Heart right ventricle (tissue), 16 donors: ENCODE data around the gene HDAC1. TPM values are rescaled to one million over a fixed set of nuclear protein-coding genes. Genes with fewer than 3 reads are reported as not detected.

ENCODE experiments used
- ATAC-seq, 8 donors: fragments of 200-7000 bp; cut with Tn5 transposase; one replicate each; pipeline ENCODE4 v1.9.1; 2020; ENCODE audit warnings: mild to moderate bottlenecking in 8 of 8, moderate library complexity in 8 of 8, moderate number of reproducible peaks in 1 of 8
- DNase-seq, 2 donors: peaks; one replicate each; pipeline ENCODE4 v3.0.0-alpha.2; 2020
- H3K27ac ChIP-seq, 10 donors: fragments of 200-600 bp; sonication (generic) in 2 of 10; one replicate each; pipeline versions ENCODE4 v1.5.0 to v1.8.0; 2020 to 2022; ENCODE audit warnings: mild to moderate bottlenecking in 3 of 10
- H3K27me3 ChIP-seq, 7 donors: fragments of 200-600 bp; one replicate each; pipeline ENCODE4 v1.8.0; 2021 to 2022; ENCODE audit warnings: mild to moderate bottlenecking in 2 of 7
- H3K36me3 ChIP-seq, 9 donors: fragments of 200-600 bp; sonication (generic) in 1 of 9; one replicate each; pipeline versions ENCODE4 v1.5.0 to v1.8.0; 2020 to 2022; ENCODE audit warnings: mild to moderate bottlenecking in 2 of 9
- H3K4me1 ChIP-seq, 9 donors: fragments of 200-600 bp; sonication (generic) in 1 of 9; one replicate each; pipeline versions ENCODE4 v1.5.0 to v1.8.0; 2020 to 2022; ENCODE audit warnings: mild to moderate bottlenecking in 4 of 9
- H3K4me3 ChIP-seq, 10 donors: fragments of 200-600 bp; sonication (generic) in 2 of 10; one replicate each; pipeline versions ENCODE4 v1.5.0 to v1.8.0; 2020 to 2022; ENCODE audit warnings: mild to moderate bottlenecking in 7 of 10, moderate library complexity in 2 of 10
- H3K9me3 ChIP-seq, 11 donors: fragments of 200-600 bp in 10 of 11; sonication (generic) in 2 of 11; one replicate each; pipeline versions ENCODE4 v1.5.0 to v1.8.0; 2013 to 2022; ENCODE audit warnings: mild to moderate bottlenecking in 2 of 11, control low read depth in 1 of 11, moderate library complexity in 1 of 11
- CTCF ChIP-seq, 9 donors: fragments of 200-600 bp; sonication (generic) in 2 of 9; IDR thresholded peaks; one replicate each; pipeline versions ENCODE4 v1.5.0 to v1.8.0; 2021 to 2022; ENCODE audit warnings: antibody characterized with exemption in 9 of 9, mild to moderate bottlenecking in 5 of 9, moderate library complexity in 1 of 9
- WGBS, 2 donors: extraction: QIAGEN DNeasy Blood & Tissue Kit; methylation state at CpG; one replicate each; pipeline ENCODE4 v1.1.7; 2013; ENCODE audit warnings: inconsistent platforms in 1 of 2; 5-methylcytosine and 5-hydroxymethylcytosine counted together
- intact Hi-C, 10 donors: fragments of 100-400 bp; cut with DNase I; formaldehyde crosslinking; loops; one replicate each; pipeline versions ENCODE4 v1.11.1 to v1.14.2; 2022
- polyA plus RNA-seq, 2 donors: library from polyadenylated mRNA; stranded (reverse); fragments of 200-250 nt; gene quantifications; one replicate each; pipeline ENCODE4 v1.2.3, GENCODE V29; 2013
- total RNA-seq, 10 donors: library from RNA; stranded (reverse); fragmentation: NEBNext Ultra II Directional in 3 of 10; extraction: Animal tissue kit (Norgen Biotek cat#: 25700) in 3 of 10; gene quantifications; one replicate each; pipeline versions ENCODE4 v1.2.1 to v1.2.4, GENCODE V29; 2021 to 2023
- donor health status: Arrhythmogenic right ventricular cardiomyopathy.
- donor health status: ischemic (EF 13 %, LVEDD 7.1; RV severe dilation, severe dysfunction).
- donor health status: healthy with polysubstance abuse.
- donor health status: DM: no; HTN: yes; CAD: no.
- donor health status: DM: no; HTN: no; CAD: no.
- donor health status: ischemic (EF 25% LVEDD 6.9; RV normal size, moderate dysfunction).
- donor health status: ischemic (EF 25% LVEDD 5.7; RV mildly dilated, moderate dysfunction).
- donor health status: healthy.
- donor health status: DM: yes; HTN: yes; CAD: no.
- donor health status: Ischemic cardiomyopathy.
- donor health status: ischemic (EF 35%, LVEDD 5.7; RV mildly dilated, moderate dysfunction).
- donor health status: nonischemic (EF 11% LVEDD 7.7; RV severe dilation, severe dysfunction).
- donor health status: DM: yes; HTN: yes; CAD: no.
- donor health status: PGD.
- donor health status: ischemic (EF 29% LVEDD 5.4; RV normal size, mild dysfunction).
- donor health status: nonischemic (EF 23%, LVEDD 6.1; RV moderate dilation, normal function).

Gene HDAC1
- total and polyA plus RNA-seq, 12 donors: 27.5 to 43.5 (median 33.0) TPM

GRCh38 chr1:32327204-32327603 is 35.3 kb downstream of the HDAC1 start:
- Histone ChIP-seq H3K36me3 (peaks cover 0 to 98% (median 46%) of the 10 kb centered on the region in 9 donors), H3K9me3 (no peaks in the 10 kb centered on the region), H3K4me1 (peaks cover 0 to 3% (median 0%) of the 10 kb centered on the region in 9 donors), H3K4me3 (no peak overlapping the region), H3K27me3 (no peaks in the 10 kb centered on the region), H3K27ac (no peak overlapping the region)
- intact Hi-C loops: loop anchor here in 2 of 10 donors (5.0 to 10.0 kb wide), 2 partner anchors 90 to 102 kb away; partner anchors contain the start of genes EIF3I (in 1 of the 2) and TMEM234 (in 1 of the 2)
- no peak for TF ChIP-seq CTCF (IDR thresholded peaks at IDR 0.05)
- no peak for ATAC-seq
- no peak for DNase-seq
- WGBS, 2 donors: 96% methylated on average over 11 of the region's 11 CpGs

DNA sequence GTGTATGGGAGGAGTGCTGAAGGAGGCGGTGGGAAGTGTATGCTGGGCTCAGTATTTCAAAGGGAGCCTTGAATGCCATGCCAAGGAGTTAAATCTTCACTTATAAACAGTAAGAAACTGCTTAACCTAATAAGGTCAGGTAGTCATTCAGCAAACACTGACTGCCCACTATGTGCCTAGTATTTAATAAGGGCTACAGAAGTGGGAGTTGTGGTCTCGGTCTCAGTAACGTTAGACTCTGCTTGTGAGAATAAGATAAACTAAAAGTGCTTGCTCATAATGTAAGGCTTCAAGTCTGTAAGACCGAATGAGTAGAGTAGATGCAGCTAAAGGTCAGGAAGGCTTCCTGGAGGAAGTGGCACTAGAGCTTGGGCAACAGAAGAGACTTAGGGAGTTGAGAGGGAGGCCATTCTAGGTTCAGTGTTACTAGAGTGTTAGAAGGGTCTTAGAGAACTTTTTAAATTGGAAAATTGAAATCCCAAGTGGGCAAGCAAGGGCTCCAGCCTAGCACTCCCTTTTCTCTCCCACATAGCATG is 38.1 kb downstream of the HDAC1 start:
- Histone ChIP-seq H3K27me3 (peaks cover 0 to 7% (median 0%) of the 10 kb centered on the region in 7 donors), H3K4me3 (no peak overlapping the region), H3K27ac (no peak overlapping the region), H3K4me1 (peaks cover 0 to 16% (median 9%) of the 10 kb centered on the region in 9 donors), H3K9me3 (no peaks in the 10 kb centered on the region), H3K36me3 (peaks cover 0 to 96% (median 60%) of the 10 kb centered on the region in 9 donors)
- intact Hi-C loops: loop anchor here in 2 of 10 donors (5.0 to 10.0 kb wide), 2 partner anchors 93 to 105 kb away; partner anchors contain the start of genes EIF3I (in 1 of the 2) and TMEM234 (in 1 of the 2)
- no peak for ATAC-seq
- 90 to 93% methylated on average over 4 of the region's 4 CpGs for WGBS, 2 donors
- no peak for DNase-seq
- TF ChIP-seq CTCF (IDR thresholded peaks at IDR 0.05): no peak

DNA sequence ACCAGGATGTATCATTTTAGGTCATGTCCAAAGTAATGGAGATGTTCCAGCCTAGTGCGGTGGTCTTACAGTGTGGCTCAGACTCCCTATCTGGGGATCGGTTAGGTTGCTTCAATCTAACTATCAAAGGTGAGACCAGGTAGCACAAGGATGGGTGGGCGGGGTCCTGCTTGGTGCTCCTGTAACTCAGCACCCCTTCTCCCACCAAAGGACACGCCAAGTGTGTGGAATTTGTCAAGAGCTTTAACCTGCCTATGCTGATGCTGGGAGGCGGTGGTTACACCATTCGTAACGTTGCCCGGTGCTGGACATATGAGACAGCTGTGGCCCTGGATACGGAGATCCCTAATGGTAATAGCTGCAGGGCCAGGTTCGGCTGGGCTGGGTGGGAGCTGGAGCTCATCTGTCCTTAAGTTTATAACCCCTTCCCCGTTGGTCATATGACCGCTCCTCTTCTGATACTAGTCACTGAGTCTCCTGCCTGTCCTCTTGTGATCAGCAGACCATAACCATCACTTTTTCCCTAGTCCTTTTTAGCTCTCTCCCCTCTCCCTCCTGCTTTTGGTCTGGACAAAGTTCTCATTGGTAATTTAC is 38.8 kb downstream of the HDAC1 start:
- Histone ChIP-seq H3K27me3 (peaks cover 0 to 11% (median 0%) of the 10 kb centered on the region in 7 donors), H3K27ac (no peak overlapping the region), H3K4me1 (peaks cover 0 to 17% (median 13%) of the 10 kb centered on the region in 9 donors), H3K9me3 (no peaks in the 10 kb centered on the region), H3K4me3 (no peak overlapping the region), H3K36me3 (peaks cover 0 to 89% (median 58%) of the 10 kb centered on the region in 9 donors)
- no peak for ATAC-seq
- intact Hi-C loops: no loop called here
- no peak for DNase-seq
- 90 to 92% methylated on average over 12 of the region's 12 CpGs for WGBS, 2 donors
- TF ChIP-seq CTCF (IDR thresholded peaks at IDR 0.05): no peak

GRCh38 chr1:32331549-32331948 is 39.7 kb downstream of the HDAC1 start:
- no peak overlapping the region for H3K27ac ChIP-seq
- WGBS, 2 donors: 89 to 91% methylated on average over 12 of the region's 12 CpGs
- DNase-seq: no peak
- no peak for ATAC-seq
- H3K4me1 ChIP-seq: peaks cover 0 to 22% (median 17%) of the 10 kb centered on the region in 9 donors
- intact Hi-C loops: no loop called here
- H3K9me3 ChIP-seq: no peaks in the 10 kb centered on the region
- no peak for TF ChIP-seq CTCF (IDR thresholded peaks at IDR 0.05)
- H3K36me3 ChIP-seq: peaks cover 0 to 80% (median 51%) of the 10 kb centered on the region in 9 donors
- H3K27me3 ChIP-seq: peaks cover 0 to 11% (median 0%) of the 10 kb centered on the region in 7 donors
- H3K4me3 ChIP-seq: no peak overlapping the region
